H1 (cell line): ENCODE data around the gene ABCA13. TPM values are rescaled to one million over a fixed set of nuclear protein-coding genes. Genes with fewer than 3 reads are reported as not detected.

Experiments
- CTCF ChIA-PET: fragments of 300-600 bp; sonication (Branson Sonifier 250); formaldehyde crosslinking; loops from one replicate; lab custom pipeline; 2021; ENCODE audit not compliant: partially characterized antibody; lab: Charles Lee
- POLR2A ChIA-PET: fragments of 300-600 bp; sonication (Branson Sonifier 250); formaldehyde crosslinking; loops from one replicate; lab custom pipeline; 2021; ENCODE audit warnings: inconsistent platforms; ENCODE audit not compliant: partially characterized antibody; lab: Charles Lee
- DNase-seq, 2 experiments: peaks; one replicate each; pipeline versions ENCODE4 v3.0.0 to v3.0.0-alpha.2; 2010 to 2022; ENCODE audit warnings: low spot score in 2 of 2, low read depth in 1 of 2, mixed read lengths in 1 of 2
- FAIRE-seq: peaks from 2 replicates; lab custom pipeline; 2011; peaks lifted over from hg19 to GRCh38; lab: Jason Lieb, UNC
- H2AFZ ChIP-seq: 2 replicates; pipeline ENCODE4 v1.8.1; 2012; ENCODE audit warnings: low read length, inconsistent platforms
- H2AK5ac ChIP-seq: 2 replicates; pipeline ENCODE4 v1.6.1; 2013; ENCODE audit warnings: low read depth, low read length
- H2BK120ac ChIP-seq: replicated peaks from 2 replicates; pipeline ENCODE3; 2013; ENCODE audit warnings: low read depth, low read length, inconsistent platforms
- H2BK12ac ChIP-seq: 2 replicates; pipeline ENCODE4 v1.6.1; 2013; ENCODE audit warnings: low read depth, low read length
- H2BK15ac ChIP-seq: 2 replicates; pipeline ENCODE4 v1.6.1; 2013; ENCODE audit warnings: low read length
- H2BK20ac ChIP-seq: 2 replicates; pipeline ENCODE4 v1.6.1; 2013; ENCODE audit warnings: low read length
- H2BK5ac ChIP-seq: 2 replicates; pipeline ENCODE4 v1.6.1; 2013; ENCODE audit warnings: low read depth, low read length
- H3K14ac ChIP-seq: 2 replicates; pipeline ENCODE4 v1.6.1; 2013; ENCODE audit warnings: inconsistent platforms; ENCODE audit not compliant: insufficient read length
- H3K18ac ChIP-seq: 2 replicates; pipeline ENCODE4 v1.6.1; 2013; ENCODE audit warnings: low read length; ENCODE audit errors: extremely low read depth
- H3K23ac ChIP-seq: 2 replicates; pipeline ENCODE4 v1.6.1; 2013; ENCODE audit warnings: inconsistent platforms; ENCODE audit not compliant: insufficient read length
- H3K23me2 ChIP-seq: 2 replicates; pipeline ENCODE4 v1.6.1; 2013; ENCODE audit warnings: low read depth, low read length
- H3K27ac ChIP-seq: 2 replicates; pipeline ENCODE4 v1.6.1; 2011; ENCODE audit warnings: low read depth, low read length, inconsistent platforms
- H3K27me3 ChIP-seq, 4 experiments: replicated peaks in 1 of 4; 1 replicate in 1 of 4; 2 replicates in 3 of 4; pipeline versions ENCODE4 v1.6.1 to v1.8.1; 2011 to 2013; ENCODE audit warnings: low read length in 3 of 4, mild to moderate bottlenecking in 3 of 4, inconsistent platforms in 2 of 4, mixed read lengths in 2 of 4, moderate library complexity in 1 of 4; ENCODE audit not compliant: control insufficient read depth in 3 of 4, insufficient read depth in 3 of 4; ENCODE audit errors: extremely low read depth in 1 of 4
- H3K36me3 ChIP-seq, 4 experiments: 2 replicates each; pipeline versions ENCODE4 v1.6.1 to v1.8.1; 2011 to 2013; ENCODE audit warnings: mild to moderate bottlenecking in 4 of 4, low read length in 3 of 4, moderate library complexity in 2 of 4, control low read depth in 1 of 4, inconsistent platforms in 1 of 4; ENCODE audit not compliant: insufficient read depth in 4 of 4, control insufficient read depth in 2 of 4
- H3K4ac ChIP-seq: replicated peaks from 2 replicates; pipeline ENCODE3; 2013; ENCODE audit warnings: low read length, low read depth, mixed read lengths, inconsistent platforms; ENCODE audit not compliant: insufficient read length
- H3K4me1 ChIP-seq, 4 experiments: replicated peaks in 1 of 4; 1 replicate in 1 of 4; 2 replicates in 3 of 4; pipeline versions ENCODE4 v1.6.1 to v1.8.1; 2011 to 2013; ENCODE audit warnings: low read length in 3 of 4, inconsistent platforms in 2 of 4, mixed read lengths in 1 of 4; ENCODE audit not compliant: insufficient read depth in 4 of 4, control insufficient read depth in 3 of 4
- H3K4me2 ChIP-seq, 2 experiments: 2 replicates each; pipeline versions ENCODE4 v1.6.1 to v1.8.1; 2011 to 2013; ENCODE audit warnings: low read depth in 2 of 2, low read length in 2 of 2, control low read depth in 1 of 2, inconsistent platforms in 1 of 2, mild to moderate bottlenecking in 1 of 2; ENCODE audit not compliant: insufficient read depth in 1 of 2
- H3K4me3 ChIP-seq, 4 experiments: fragments of 200-600, 300-600 bp in 1 of 4; sonication (generic), shearing (Covaris generic), sonication (Bioruptor Twin) in 1 of 4; 2 replicates each; pipeline versions ENCODE4 v1.5.1 to v1.8.1; 2011 to 2016; ENCODE audit warnings: low read length in 4 of 4, low read depth in 3 of 4, control low read depth in 2 of 4, inconsistent platforms in 2 of 4, mild to moderate bottlenecking in 2 of 4, mixed read lengths in 1 of 4, moderate library complexity in 1 of 4; ENCODE audit not compliant: insufficient read depth in 2 of 4; ENCODE audit errors: extremely low read depth in 1 of 4
- H3K56ac ChIP-seq: replicated peaks from 2 replicates; pipeline ENCODE3; 2013; ENCODE audit warnings: low read depth, mild to moderate bottlenecking, mixed read lengths, low read length, inconsistent platforms; ENCODE audit not compliant: insufficient read length
- H3K79me1 ChIP-seq: 2 replicates; pipeline ENCODE4 v1.6.1; 2013; ENCODE audit warnings: low read depth, low read length, control low read depth
- H3K79me2 ChIP-seq, 2 experiments: 2 replicates each; pipeline versions ENCODE4 v1.6.1 to v1.8.1; 2012 to 2013; ENCODE audit warnings: low read length in 2 of 2, mild to moderate bottlenecking in 2 of 2, inconsistent platforms in 1 of 2; ENCODE audit not compliant: insufficient read depth in 2 of 2, control insufficient read depth in 1 of 2
- H3K9ac ChIP-seq, 4 experiments: replicated peaks in 1 of 4; 1 replicate in 1 of 4; 2 replicates in 3 of 4; pipeline versions ENCODE4 v1.6.1 to v1.8.1; 2011 to 2013; ENCODE audit warnings: low read depth in 3 of 4, low read length in 3 of 4, control low read depth in 2 of 4, mild to moderate bottlenecking in 2 of 4, moderate library complexity in 2 of 4, inconsistent platforms in 1 of 4; ENCODE audit errors: extremely low read depth in 1 of 4
- H3K9me3 ChIP-seq, 2 experiments: 2 replicates each; pipeline versions ENCODE4 v1.6.1 to v1.8.1; 2012 to 2013; ENCODE audit warnings: mild to moderate bottlenecking in 2 of 2, moderate library complexity in 2 of 2, control low read depth in 1 of 2, inconsistent platforms in 1 of 2, low read depth in 1 of 2, low read length in 1 of 2, mixed read lengths in 1 of 2; ENCODE audit not compliant: insufficient read depth in 2 of 2
- H4K20me1 ChIP-seq, 2 experiments: replicated peaks in 1 of 2; 2 replicates each; pipeline versions ENCODE3 to v1.8.1; 2011 to 2013; ENCODE audit warnings: inconsistent platforms in 2 of 2, low read length in 2 of 2, mild to moderate bottlenecking in 1 of 2; ENCODE audit not compliant: insufficient read depth in 2 of 2, control insufficient read depth in 1 of 2
- H4K5ac ChIP-seq: 2 replicates; pipeline ENCODE4 v1.6.1; 2013; ENCODE audit warnings: low read length, low read depth, mixed read lengths, inconsistent platforms; ENCODE audit not compliant: insufficient read length
- H4K8ac ChIP-seq: 2 replicates; pipeline ENCODE4 v1.8.0; 2013; ENCODE audit warnings: mild to moderate bottlenecking, moderate library complexity, low read length, inconsistent platforms; ENCODE audit not compliant: insufficient read depth; ENCODE audit errors: extremely low read depth
- H4K91ac ChIP-seq: replicated peaks from 2 replicates; pipeline ENCODE3; 2013; ENCODE audit warnings: low read length, mixed read lengths, inconsistent platforms; ENCODE audit not compliant: insufficient read length
- BACH1 ChIP-seq: IDR thresholded peaks from 2 replicates; pipeline ENCODE4 v1.6.1; 2012; ENCODE audit warnings: low read length, improper control_type of control experiment
- GTF2F1 ChIP-seq: IDR thresholded peaks from 2 replicates; pipeline ENCODE4 v1.6.1; 2012; ENCODE audit warnings: low read depth, low read length, improper control_type of control experiment, borderline replicate concordance
- JUND ChIP-seq: IDR thresholded peaks from 2 replicates; pipeline ENCODE4 v1.6.1; 2011; ENCODE audit warnings: mild to moderate bottlenecking, improper control_type of control experiment, low read length
- RFX5 ChIP-seq: IDR thresholded peaks from 2 replicates; pipeline ENCODE4 v1.6.1; 2011; ENCODE audit warnings: low read depth, low read length, improper control_type of control experiment, borderline replicate concordance
- RNF2 ChIP-seq: fragments of 200-900, 300-1000 bp; sonication (generic); IDR thresholded peaks from 2 replicates; pipeline ENCODE4 v1.7.1; 2016; ENCODE audit warnings: borderline replicate concordance, low read depth, mild to moderate bottlenecking, antibody characterized with exemption, low read length; ENCODE audit not compliant: poor library complexity, severe bottlenecking; ENCODE audit errors: missing control alignments
- SP4 ChIP-seq: IDR thresholded peaks from 2 replicates; pipeline ENCODE4 v1.6.1; 2012; ENCODE audit warnings: low read length, inconsistent platforms
- TCF12 ChIP-seq: IDR thresholded peaks from 2 replicates; pipeline ENCODE4 v1.6.1; 2011; ENCODE audit warnings: low read depth, mild to moderate bottlenecking, low read length
- WGBS, 2 experiments: shearing (Covaris generic) in 1 of 2; methylation state at CpG; one replicate each; pipeline versions ENCODE4 v1.1.6 to v1.1.7; 2013 to 2015; ENCODE audit warnings: low lambda C conversion rate in 2 of 2, mixed read lengths in 2 of 2, inconsistent platforms in 1 of 2, low coverage in 1 of 2, missing lambda C conversion rate in 1 of 2; ENCODE audit not compliant: insufficient replicate concordance in 2 of 2, insufficient coverage in 1 of 2, insufficient read length in 1 of 2; ENCODE audit errors: extremely low coverage in 1 of 2, missing lambda C conversion rate in 1 of 2; 5-methylcytosine and 5-hydroxymethylcytosine counted together
- polyA plus RNA-seq, 7 experiments: library from polyadenylated mRNA; depleted of rRNA in 3 of 7; stranded (reverse) in 5 of 7; unstranded in 2 of 7; fragments of >200 nt in 5 of 7; fragments of 200-250 nt in 2 of 7; gene quantifications; 1 replicate in 5 of 7; 2 replicates in 1 of 7; 4 replicates in 1 of 7; pipeline versions ENCODE4 v1.2.1 to v1.2.3, GENCODE V29; 2011 to 2013; ENCODE audit warnings: missing spikeins in 2 of 7, mixed read lengths in 2 of 7
- total RNA-seq: library from RNA; stranded (reverse); fragmentation: NEBNext Ultra II Directional; extraction: Animal tissue kit (Norgen Biotek cat#: 25700); gene quantifications from 2 replicates; pipeline ENCODE4 v1.2.1, GENCODE V29; 2021

Gene ABCA13
- total and polyA plus RNA-seq, 2 of the 8 experiments (the other 6 are each of a cell fraction or from before 2014, with no cell fraction given) = 0.07 to 0.09 TPM

- no peak overlapping the region for H3K23ac ChIP-seq
- no peak overlapping the region for H2AFZ ChIP-seq
- no peak overlapping the region for H2BK120ac ChIP-seq
- no peaks in the 10 kb centered on the region for H3K36me3 ChIP-seq
- no peak overlapping the region for H2BK15ac ChIP-seq
- H4K20me1 ChIP-seq = no peaks in the 10 kb centered on the region
- H3K9me3 ChIP-seq = no peaks in the 10 kb centered on the region
- H3K27me3 ChIP-seq = no peaks in the 10 kb centered on the region
- no peaks in the 10 kb centered on the region for H3K79me2 ChIP-seq
- no peak overlapping the region for H3K56ac ChIP-seq
- 93% methylated on average over 1 of the region's 1 CpG; no CpG with 5 or more reads in 1 of the 2 experiments for WGBS, 2 experiments
- no peak overlapping the region for H3K4ac ChIP-seq
- no peak overlapping the region for H3K27ac ChIP-seq
- H3K4me1 ChIP-seq = peaks cover 0 to 3% (median 0%) of the 10 kb centered on the region in 4 experiments; a peak in 1 of 7 replicates
- no peak overlapping the region for H2BK5ac ChIP-seq
- DNase-seq = no peak
- TF ChIP-seq GTF2F1 = no peak
- no peak for TF ChIP-seq RNF2
- no peak for TF ChIP-seq JUND
- TF ChIP-seq BACH1 = no peak
- TF ChIP-seq RFX5 = no peak
- TF ChIP-seq TCF12 = no peak
- no peak for TF ChIP-seq SP4
- no peak for FAIRE-seq
- H4K8ac ChIP-seq = no peak overlapping the region
- H2BK12ac ChIP-seq = no peak overlapping the region
- H3K18ac ChIP-seq = no peak overlapping the region
- H3K79me1 ChIP-seq = no peaks in the 10 kb centered on the region
- no peak overlapping the region for H4K91ac ChIP-seq
- H2BK20ac ChIP-seq = no peak overlapping the region
- H4K5ac ChIP-seq = no peak overlapping the region
- no peaks in the 10 kb centered on the region; the same call in 1 of the 2 replicates for H3K23me2 ChIP-seq
- H3K9ac ChIP-seq = no peak overlapping the region
- no peak overlapping the region for H2AK5ac ChIP-seq
- CTCF ChIA-PET = interaction anchor here (0.8 kb wide), 1 partner anchor 65 kb away, joined by 3 read pairs; no protein-coding TSS in a partner anchor
- POLR2A ChIA-PET = no interaction called here
- H3K14ac ChIP-seq = no peak overlapping the region
- H3K4me3 ChIP-seq = no peak overlapping the region
- no peak overlapping the region for H3K4me2 ChIP-seq
Measured at GRCh38 chr7:48637382-48637781, 466.1 kb downstream of the ABCA13 start.
